ENCODE data around the gene CYP1A2. TPM values are rescaled to one million over a fixed set of nuclear protein-coding genes. Genes with fewer than 3 reads are reported as not detected.
A peak's percentile ranks its signal among the peaks of the same experiment; 100 is the strongest.

CYP1A2 gene
- total and polyA plus RNA-seq, 2 experiments from 2014 or later: not detected

DNA sequence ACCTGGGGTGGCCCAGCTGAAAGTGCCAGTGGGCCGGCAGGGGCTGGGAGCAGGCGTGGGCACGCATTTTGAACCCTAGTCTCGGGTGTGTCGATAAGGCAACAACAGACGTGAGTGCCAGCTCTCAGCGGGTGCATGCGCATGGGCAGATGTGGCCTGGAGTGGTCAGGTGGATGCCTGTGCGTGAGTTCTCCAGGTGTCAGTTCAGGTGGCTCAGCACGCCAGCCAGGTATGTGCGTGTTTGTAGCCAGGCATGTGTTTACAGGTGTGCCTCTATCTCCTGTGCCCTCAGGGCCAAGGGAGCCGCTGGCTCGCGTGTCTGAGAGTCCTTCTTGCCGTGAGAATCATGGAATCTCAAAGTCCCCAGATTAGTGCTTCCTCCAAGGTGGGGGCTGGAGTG, 14.8 kb downstream of the CYP1A2 start:
- Histone ChIP-seq H4K20me1 (ENCODE audit: insufficient read depth) (no peaks in the 10 kb centered on the region), H3K27me3 (replicated peaks; ENCODE audit: insufficient read depth) (peaks cover 11% of the 10 kb centered on the region), H3K9ac (no peak overlapping the region), H3K4me3 (no peak overlapping the region), H3K9me2 (ENCODE audit: insufficient read depth) (no peaks in the 10 kb centered on the region), H3K4me1 (ENCODE audit: insufficient read depth) (no peaks in the 10 kb centered on the region), H3K27ac (no peak overlapping the region), H3F3A (ENCODE audit: insufficient read depth) (no peaks in the 10 kb centered on the region), H3K36me3 (ENCODE audit: low read depth) (no peaks in the 10 kb centered on the region), H3K79me2 (ENCODE audit: insufficient read depth) (no peaks in the 10 kb centered on the region), H3K9me3 (ENCODE audit: low read depth) (no peaks in the 10 kb centered on the region), H2AFZ (no peak overlapping the region), H3K4me2 (ENCODE audit: unreplicated experiment) (no peak overlapping the region)
- no peak for DNase-seq
- WGBS, 2 experiments (ENCODE audit: low coverage in 1 of 2, low lambda C conversion rate in 2 of 2, missing lambda C conversion rate in 2 of 2): 63 to 65% methylated on average over 15 of the region's 15 CpGs
- in situ Hi-C loops (cut with MboI): loop anchor here (10.0 kb wide), 2 partner anchors 59 to 389 kb away; no protein-coding TSS in a partner anchor
- no peak for TF ChIP-seq EZH2 (IDR thresholded peaks at IDR 0.05; ENCODE audit: insufficient read depth, poor library complexity, severe bottlenecking)
- no peak for TF ChIP-seq EZH2phosphoT487 (IDR thresholded peaks at IDR 0.05; ENCODE audit: insufficient read depth, low read depth)

- Histone ChIP-seq H3K36me3 (ENCODE audit: low read depth) (no peaks in the 10 kb centered on the region), H3K27ac (no peak overlapping the region), H3K9me3 (ENCODE audit: low read depth) (no peaks in the 10 kb centered on the region), H4K20me1 (ENCODE audit: insufficient read depth) (no peaks in the 10 kb centered on the region), H2AFZ (no peak overlapping the region), H3K27me3 (replicated peaks; ENCODE audit: insufficient read depth) (no peaks in the 10 kb centered on the region), H3K4me1 (ENCODE audit: insufficient read depth) (0 out of 2 replicates have a peak, but pooled peaks cover 5% of the 10 kb centered on the region), H3K9me2 (ENCODE audit: insufficient read depth) (no peaks in the 10 kb centered on the region), H3F3A (ENCODE audit: insufficient read depth) (no peaks in the 10 kb centered on the region), H3K9ac (no peak overlapping the region), H3K4me3 (no peak overlapping the region), H3K4me2 (ENCODE audit: unreplicated experiment) (no peak overlapping the region), H3K79me2 (ENCODE audit: insufficient read depth) (no peaks in the 10 kb centered on the region)
- TF ChIP-seq EZH2 (IDR thresholded peaks at IDR 0.05; ENCODE audit: insufficient read depth, poor library complexity, severe bottlenecking): no peak
- no peak for TF ChIP-seq EZH2phosphoT487 (IDR thresholded peaks at IDR 0.05; ENCODE audit: insufficient read depth, low read depth)
- in situ Hi-C loops (cut with MboI): loop anchor here (5.0 to 10.0 kb wide), 3 partner anchors 63 to 393 kb away; no protein-coding TSS in a partner anchor
- WGBS, 2 experiments (ENCODE audit: low coverage in 1 of 2, low lambda C conversion rate in 2 of 2, missing lambda C conversion rate in 2 of 2): 70 to 72% methylated on average over 14 of the region's 14 CpGs
- DNase-seq: no peak
Observed at GRCh38 chr15:74767167-74768098, 18.8 kb downstream of the CYP1A2 start.

DNA sequence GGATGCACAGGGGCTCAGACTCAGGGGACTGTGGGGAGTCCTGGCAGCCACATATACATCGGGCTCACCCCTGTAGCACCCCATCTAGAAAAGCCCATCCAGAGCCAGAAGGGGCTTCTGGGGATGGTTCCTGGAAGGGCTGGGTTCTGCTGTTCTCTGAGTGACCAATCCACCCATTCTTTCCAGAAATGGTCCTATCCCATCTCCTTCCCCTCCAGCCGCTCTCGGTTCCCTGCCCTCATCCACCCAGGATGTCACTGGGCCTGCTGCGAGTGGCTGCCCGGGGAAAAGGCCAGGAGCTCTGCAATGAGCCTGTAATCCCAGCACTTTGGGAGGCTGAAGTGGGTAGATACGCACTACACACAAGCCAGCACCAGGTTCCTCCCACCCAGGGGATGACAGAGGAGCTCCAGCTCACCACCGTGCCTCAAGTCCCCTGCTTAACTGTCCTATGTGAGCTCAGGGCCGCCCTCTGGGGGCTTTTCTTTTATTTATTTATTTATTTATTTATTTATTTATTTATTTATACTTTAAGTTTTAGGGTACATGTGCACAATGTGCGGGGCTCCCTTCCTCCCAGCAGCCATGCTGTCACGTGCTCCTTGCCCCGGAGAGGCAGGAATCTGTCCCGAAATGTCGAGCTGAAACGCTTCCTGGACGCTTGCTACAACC, 19.6 kb downstream of the CYP1A2 start:
- no peaks in the 10 kb centered on the region for H3K9me2 ChIP-seq (ENCODE audit: insufficient read depth)
- H3K79me2 ChIP-seq (ENCODE audit: insufficient read depth): no peaks in the 10 kb centered on the region
- 0 out of 2 replicates have a peak, but pooled peaks cover 5% of the 10 kb centered on the region for H3K4me1 ChIP-seq (ENCODE audit: insufficient read depth)
- peak overlapping the region; percentile 65 for H2AFZ ChIP-seq
- DNase-seq: no peak
- WGBS, 2 experiments (ENCODE audit: low coverage in 1 of 2, low lambda C conversion rate in 2 of 2, missing lambda C conversion rate in 2 of 2): 15% methylated on average over 15 of the region's 15 CpGs
- H3K9me3 ChIP-seq (ENCODE audit: low read depth): no peaks in the 10 kb centered on the region
- no peaks in the 10 kb centered on the region for H3K27me3 ChIP-seq (replicated peaks; ENCODE audit: insufficient read depth)
- H3K27ac ChIP-seq: no peak overlapping the region
- H3K4me2 ChIP-seq (ENCODE audit: unreplicated experiment): peak overlapping the region; percentile 46
- H3F3A ChIP-seq (ENCODE audit: insufficient read depth): no peaks in the 10 kb centered on the region
- no peaks in the 10 kb centered on the region for H3K36me3 ChIP-seq (ENCODE audit: low read depth)
- H3K9ac ChIP-seq: no peak overlapping the region
- in situ Hi-C loops (cut with MboI): loop anchor here (5.0 to 10.0 kb wide), 3 partner anchors 63 to 393 kb away; no protein-coding TSS in a partner anchor
- peak overlapping the region; percentile 38; the same call in 1 of the 2 replicates for H3K4me3 ChIP-seq
- TF ChIP-seq EZH2phosphoT487 (IDR thresholded peaks at IDR 0.05; ENCODE audit: insufficient read depth, low read depth) (no peak), EZH2 (IDR thresholded peaks at IDR 0.05; ENCODE audit: insufficient read depth, poor library complexity, severe bottlenecking) (no peak)
- no peaks in the 10 kb centered on the region for H4K20me1 ChIP-seq (ENCODE audit: insufficient read depth)

DNA sequence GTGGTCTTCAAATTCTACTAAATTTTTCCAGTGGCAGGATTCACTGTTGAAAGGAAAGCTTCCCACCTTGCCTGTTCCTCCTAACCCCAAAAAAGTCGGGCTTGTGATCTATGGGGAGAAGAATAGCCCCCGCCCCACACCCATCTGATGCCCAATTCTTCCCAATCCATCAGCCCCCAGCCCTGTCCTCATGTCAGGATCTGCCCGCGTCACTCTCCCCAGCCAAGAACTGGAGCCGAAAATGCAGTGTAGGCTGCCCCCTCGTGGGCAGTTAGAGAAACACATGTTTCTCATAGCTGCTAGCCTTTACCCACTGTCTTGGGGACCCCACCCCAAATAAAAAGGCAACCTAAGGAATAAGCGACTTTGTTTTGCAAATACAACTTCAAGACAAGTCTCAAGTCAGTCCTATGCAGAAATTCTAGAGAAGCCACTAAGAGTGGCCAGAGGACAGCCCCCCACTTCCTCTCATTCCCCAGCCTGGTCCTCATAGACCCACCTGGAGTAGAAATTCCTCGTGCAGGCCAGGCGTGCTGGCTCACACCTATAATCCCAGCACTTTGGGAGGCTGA, 20.2 kb downstream of the CYP1A2 start:
- in situ Hi-C loops (cut with MboI): loop anchor here (5.0 to 10.0 kb wide), 3 partner anchors 64 to 394 kb away; no protein-coding TSS in a partner anchor
- Histone ChIP-seq H3K9ac (no peak overlapping the region), H3K79me2 (ENCODE audit: insufficient read depth) (no peaks in the 10 kb centered on the region), H4K20me1 (ENCODE audit: insufficient read depth) (no peaks in the 10 kb centered on the region), H3K27ac (no peak overlapping the region), H3K9me2 (ENCODE audit: insufficient read depth) (no peaks in the 10 kb centered on the region), H3K9me3 (ENCODE audit: low read depth) (no peaks in the 10 kb centered on the region), H3F3A (ENCODE audit: insufficient read depth) (no peaks in the 10 kb centered on the region), H3K4me2 (ENCODE audit: unreplicated experiment) (peak overlapping the region; percentile 46), H3K27me3 (replicated peaks; ENCODE audit: insufficient read depth) (no peaks in the 10 kb centered on the region), H2AFZ (peak overlapping the region; percentile 65), H3K4me1 (ENCODE audit: insufficient read depth) (0 out of 2 replicates have a peak, but pooled peaks cover 5% of the 10 kb centered on the region), H3K36me3 (ENCODE audit: low read depth) (no peaks in the 10 kb centered on the region), H3K4me3 (peak overlapping the region; percentile 38; the same call in 1 of the 2 replicates)
- WGBS, 2 experiments (ENCODE audit: low coverage in 1 of 2, low lambda C conversion rate in 2 of 2, missing lambda C conversion rate in 2 of 2): 0% methylated on average over 9 of the region's 9 CpGs
- peak; percentile 72 for DNase-seq
- TF ChIP-seq EZH2 (IDR thresholded peaks at IDR 0.05; ENCODE audit: insufficient read depth, poor library complexity, severe bottlenecking): no peak
- no peak for TF ChIP-seq EZH2phosphoT487 (IDR thresholded peaks at IDR 0.05; ENCODE audit: insufficient read depth, low read depth)

Data from GM23248 (cell line).